Stimulated activated CD4-positive, alpha-beta T cell treated with anti-CD3 and anti-CD28 coated beads, TNF-alpha, amount 100 ng/mL, for 48 hours (primary cell): ENCODE data around the gene PCYT2.

Source experiments
- DNase-seq, 3 donors: peaks; one replicate each; pipeline ENCODE4 v3.0.0-alpha.2; 2020; ENCODE audit warnings: low read depth in 3 of 3

Gene PCYT2

DNA sequence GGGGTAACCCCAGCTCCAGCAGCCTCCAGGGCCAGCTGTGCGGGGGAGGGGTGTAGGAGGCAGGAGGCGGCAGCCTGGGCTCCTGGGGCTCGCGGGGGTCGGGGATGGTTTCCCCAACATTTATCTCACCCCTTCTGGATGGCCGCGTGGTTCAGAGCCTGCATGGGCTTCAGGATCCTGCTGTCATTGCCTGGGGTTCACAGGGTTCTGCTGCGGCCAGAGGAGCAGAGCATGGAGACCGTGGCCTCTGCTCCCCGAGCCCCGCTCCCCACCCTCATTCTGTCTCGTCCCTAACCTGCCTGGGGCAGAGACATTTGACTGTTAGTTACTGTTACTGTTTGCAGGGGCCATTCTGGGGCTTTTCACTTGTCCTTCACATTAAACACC, 31.0 kb upstream of the PCYT2 start:
- no peak for DNase-seq

DNA sequence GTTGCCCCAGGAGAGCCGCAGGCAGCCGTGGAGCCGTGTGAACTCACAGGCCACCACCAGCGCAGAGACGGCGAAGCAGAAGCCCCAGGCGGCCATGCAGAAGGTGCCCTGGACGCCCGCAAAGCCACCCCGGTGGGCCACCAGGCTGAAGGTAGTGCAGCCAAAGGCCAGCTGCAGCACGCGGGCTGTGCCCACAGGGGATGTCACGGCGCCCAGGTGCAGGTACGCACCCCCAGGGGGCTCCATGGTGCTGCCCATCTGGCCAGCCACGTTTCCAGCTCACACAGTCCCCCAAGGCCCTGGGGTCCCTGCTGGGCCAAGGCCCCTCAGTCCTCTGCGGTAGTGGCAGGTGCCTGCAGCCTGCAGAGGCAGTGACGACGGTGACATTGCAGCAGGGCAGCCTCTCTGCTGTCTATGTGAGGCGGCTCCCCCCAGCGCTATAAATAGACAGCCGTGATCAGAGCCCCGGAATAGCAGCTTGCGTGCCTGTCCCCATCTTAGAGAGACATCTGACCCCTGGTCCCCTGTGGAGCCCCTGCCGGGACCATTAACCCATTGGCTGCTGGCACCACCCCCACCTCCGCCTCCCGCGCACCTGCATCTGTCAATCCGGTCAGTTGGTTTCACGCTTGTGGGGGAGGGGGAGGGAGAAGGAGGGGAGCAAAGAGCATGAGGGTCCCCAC, 30.4 kb upstream of the PCYT2 start:
- no peak for DNase-seq

DNA sequence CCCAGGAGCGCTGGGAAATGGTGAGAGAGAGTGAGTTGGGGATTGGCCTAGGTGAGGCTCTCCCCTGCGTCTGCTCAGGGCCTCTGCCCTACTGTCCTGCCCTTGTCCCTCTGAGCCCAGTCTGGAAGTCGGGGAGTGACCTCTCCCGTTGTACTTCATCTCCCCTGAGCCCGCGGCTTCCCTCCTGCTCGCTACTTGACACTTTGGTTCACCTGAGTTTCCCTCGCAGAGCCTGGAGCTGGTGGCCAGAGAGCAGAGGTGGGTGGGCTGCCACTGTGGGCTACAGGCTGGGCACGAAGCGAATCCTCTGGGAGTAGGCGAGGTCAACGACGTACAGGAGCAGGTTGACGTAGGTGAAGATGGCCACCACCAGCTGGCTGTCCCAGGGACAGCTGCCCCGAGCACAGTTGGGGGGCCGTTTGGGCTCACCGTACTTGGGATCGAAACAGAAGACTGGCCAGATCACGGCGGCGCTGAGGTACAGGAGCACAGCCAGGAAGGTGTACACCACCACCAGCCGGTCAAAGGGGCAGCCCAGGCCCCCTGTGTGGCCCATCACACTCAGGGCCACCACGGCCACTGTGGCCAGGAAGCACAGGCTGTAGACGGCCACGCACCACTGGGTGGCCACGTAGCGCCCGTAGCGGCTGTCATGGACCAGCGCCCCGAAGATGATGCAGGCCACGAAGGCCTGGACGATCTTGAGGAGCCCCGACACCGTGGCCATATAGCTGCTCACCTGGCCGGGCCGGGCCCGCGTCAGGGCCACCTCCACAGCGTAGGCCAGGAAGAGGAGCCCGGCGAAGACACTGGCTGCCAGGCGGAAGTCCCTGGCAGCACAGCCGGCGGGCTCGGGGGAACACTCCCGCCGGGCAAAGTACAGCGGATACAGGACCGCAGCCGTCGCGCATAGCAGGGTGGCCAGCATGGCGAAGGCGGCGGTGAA, 29.6 kb upstream of the PCYT2 start:
- no peak for DNase-seq

DNA sequence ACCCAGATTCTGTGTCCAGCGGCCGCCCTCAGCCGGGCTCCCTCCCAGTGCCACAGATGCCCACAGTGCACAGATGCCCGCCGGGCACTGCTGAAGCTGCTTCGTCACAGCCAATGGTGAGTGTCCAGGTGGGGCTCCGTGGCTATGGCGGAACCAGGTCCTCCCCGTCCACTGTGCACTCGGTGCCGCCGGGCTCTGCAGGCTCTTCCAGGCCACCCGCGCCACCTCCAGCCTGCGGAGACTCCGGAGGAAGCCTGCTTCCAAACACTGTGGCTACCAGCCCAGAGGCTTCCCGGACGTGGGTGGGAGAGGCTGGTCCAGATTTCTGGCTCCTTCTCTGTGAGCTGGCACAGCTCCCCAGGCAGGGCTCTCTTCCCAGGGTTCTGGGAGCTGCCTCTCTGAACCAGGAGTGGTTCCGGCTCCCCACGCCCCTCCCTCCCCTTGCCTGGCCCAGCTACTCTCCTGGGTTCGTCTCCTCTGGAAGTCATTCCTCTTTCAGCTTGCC, 28.7 kb upstream of the PCYT2 start:
- DNase-seq: no peak

DNA sequence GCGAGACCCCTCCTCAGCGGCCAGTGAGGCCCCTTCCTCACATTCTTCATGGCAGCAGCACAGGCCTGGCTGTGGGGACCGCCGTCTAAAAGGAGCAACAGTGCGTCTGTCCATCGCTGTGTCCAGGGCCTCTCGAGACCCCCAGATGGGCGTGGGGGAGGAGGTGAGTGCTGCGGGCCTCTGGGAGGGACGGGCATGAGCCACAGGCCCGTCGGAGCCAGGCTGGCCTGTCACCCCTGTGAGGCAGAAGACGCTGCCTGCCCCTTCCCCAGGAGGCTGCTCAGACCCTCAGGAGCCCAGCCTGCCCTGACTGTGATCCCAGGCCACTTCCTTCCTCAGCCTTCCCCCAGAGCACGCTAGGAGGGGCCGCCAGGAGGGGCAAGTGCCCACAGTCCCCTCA, 28.0 kb upstream of the PCYT2 start:
- DNase-seq: no peak

DNA sequence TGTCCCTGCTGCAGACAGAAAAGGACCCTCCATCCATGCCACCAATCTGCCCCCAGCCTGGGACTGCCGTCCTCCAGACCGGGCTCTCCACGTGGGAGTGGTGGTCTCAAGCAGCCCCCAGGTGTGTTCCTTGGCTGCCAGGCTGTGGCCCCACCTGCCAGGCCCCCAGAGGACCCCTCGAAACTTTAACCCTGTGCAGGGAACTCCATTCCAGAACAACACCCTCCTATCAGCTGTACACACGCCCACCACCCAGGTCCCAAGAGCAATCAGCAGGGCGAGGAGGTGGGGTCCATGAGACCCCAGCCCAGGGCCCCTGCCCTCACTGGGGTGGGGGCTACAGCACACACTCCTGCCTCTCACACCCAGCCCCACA, 24.5 kb upstream of the PCYT2 start:
- no peak for DNase-seq

DNA sequence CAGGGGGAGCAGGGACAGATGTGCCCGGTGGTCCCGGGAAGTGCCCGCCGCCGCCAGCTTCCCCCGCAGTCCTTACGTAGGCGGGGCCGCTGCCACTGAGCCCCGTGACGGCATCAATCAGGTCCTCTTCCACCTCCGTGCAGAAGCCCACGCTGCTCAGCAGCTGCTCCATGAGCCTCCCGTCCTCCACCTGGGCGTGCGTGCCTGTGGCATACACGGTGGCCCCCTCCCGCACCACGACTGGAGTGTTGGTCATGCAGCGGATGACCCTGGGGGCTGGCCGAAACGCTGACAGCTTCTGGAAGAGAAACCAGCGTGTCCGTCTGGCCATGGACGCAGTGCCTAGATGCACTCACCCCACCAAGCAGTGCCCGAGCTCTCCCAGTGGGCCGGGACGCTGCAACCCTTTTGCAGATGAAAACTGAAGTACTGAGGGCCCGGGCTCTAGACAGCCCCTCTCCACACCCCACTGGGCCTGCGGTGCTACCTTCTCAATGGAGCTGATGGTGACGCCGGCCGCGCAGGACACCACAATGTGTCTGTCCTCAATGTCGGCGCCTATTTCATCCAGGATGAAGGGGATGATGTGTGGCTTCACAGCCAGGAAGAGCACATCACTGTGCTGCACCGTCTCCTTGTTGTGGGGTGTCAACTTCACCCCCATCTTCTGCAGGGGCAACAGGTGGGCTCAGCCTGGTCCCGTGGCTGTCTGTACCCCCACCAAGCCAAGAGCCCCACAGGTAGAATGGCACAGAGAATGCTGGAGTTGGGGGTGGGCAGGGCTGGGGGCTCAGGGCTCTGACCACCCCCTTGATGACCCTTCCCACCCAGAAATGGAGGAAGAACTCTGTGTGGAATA, 23.9 kb upstream of the PCYT2 start:
- no peak for DNase-seq

DNA sequence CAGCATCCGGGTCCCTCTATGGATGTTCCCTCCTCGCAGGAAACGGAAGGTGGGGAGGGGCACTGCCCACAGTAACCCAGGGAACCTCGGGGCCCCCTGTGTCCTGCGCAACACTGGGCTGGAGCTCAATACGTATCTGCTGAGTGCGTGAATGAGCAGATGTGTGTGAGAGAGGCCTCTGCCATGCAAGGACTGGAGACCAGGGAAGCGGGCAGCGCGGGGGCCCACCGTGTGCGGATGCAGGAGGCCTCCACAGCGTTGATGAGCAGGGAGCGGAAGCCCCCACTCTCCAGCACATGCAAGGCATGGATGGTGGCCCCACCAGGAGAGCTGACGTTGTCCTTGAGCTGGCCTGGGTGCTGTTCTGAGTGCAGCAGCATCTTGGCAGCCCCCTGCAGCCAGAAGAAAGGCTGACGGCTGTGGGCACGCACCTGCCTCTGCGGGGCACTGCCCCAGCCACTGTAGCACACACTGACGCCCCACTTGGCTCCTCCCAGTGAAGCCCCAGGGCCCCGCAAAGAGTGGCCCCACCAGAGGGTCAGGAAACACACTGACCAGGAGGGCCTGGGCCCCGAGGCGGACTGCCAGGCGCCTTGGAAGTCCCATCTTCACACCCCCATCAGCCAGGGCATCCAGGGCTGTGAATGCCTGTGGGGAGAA, 23.0 kb upstream of the PCYT2 start:
- DNase-seq: no peak

DNA sequence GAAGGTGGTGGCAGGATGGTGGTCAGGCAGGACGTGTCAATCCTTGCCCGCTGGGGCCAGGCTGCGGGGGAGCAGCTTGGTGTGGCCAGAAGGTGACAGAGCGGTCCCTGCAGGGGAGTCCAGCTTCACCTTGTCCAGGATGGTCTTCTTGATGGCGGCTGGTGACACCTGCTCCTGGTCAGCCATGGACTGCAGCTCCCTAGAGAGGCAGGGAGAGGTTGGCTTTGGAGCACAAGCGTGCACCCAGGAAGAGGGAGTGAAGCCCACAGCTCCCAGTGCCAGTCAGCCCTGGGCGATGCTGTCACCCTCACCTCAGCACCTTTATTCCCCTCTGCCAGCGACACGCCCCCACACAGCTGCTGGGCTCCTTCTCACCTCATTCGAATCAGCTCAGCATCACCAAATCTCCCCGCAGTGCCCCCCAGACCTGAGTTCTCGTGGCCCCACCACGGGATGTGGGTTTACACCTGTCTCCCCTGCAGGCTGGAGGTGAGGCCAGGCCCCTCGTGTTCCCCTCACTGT, 22.0 kb upstream of the PCYT2 start:
- no peak for DNase-seq

DNA sequence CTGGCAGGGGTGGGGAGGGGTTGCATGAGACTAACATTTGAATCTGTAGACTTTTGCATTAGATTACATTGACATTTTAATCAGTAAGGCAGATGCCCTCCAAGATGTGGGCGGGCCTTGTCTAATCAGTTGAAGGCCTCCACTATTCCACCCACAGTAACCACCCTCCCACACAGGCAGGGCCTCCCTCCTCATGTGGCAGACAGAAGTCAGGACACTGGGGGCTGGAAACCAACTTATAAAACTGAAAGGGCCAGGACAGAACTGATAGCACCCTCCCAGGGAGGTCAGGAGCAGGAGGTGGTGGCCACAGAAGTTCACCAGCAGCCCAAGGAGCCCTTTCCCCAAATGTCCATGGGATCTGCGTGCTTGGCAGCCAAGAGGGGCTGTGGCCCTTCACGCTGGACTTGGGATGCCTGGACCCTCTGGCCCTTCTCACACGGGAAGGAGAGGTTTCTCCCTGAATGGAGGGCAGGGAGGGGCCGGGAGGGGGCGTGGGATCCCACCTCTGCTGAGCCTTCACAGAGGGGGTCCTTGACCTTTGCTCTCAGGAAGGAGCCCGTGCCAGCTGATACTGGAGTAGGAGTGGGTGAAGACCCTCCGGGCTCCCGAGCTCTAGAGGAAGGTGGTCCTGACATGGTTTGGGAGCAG, 21.3 kb upstream of the PCYT2 start:
- DNase-seq: no peak

DNA sequence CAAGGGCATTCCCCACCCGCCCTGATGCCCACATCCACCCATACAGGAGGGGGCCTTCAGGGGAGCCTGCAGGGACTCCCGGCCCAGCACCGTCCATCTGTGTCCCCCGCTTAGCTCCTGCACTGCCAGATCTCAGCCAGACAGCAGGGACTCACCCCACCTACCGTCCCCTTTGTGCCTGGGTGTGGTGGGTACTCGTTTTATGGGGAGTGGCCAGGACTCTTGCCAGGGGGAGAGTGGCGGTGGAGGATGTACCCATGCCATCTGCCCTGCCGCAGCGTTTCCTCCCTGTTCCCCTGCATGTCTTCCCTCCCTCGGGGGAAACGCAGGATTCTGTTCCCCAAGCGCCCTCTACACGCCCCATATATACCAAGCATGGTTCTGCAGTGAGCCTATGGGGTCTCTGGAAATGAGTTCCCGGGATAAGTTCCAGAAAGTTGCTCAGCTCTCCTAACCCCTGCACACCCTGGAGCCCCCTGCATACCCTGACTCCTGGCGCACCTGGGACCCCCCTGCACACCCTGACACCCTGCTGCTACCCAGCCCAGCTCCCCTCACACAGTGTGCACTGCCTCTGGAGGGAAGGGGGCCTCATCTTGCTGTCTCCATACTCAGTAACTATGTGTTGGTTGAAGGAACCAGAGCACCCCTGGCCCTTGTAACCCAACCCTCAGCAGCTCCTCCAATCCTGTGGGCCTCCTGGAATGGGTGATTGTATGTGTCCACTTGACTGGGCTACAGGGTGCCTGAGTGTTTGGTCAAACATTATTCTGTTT, 20.5 kb upstream of the PCYT2 start:
- DNase-seq: no peak

DNA sequence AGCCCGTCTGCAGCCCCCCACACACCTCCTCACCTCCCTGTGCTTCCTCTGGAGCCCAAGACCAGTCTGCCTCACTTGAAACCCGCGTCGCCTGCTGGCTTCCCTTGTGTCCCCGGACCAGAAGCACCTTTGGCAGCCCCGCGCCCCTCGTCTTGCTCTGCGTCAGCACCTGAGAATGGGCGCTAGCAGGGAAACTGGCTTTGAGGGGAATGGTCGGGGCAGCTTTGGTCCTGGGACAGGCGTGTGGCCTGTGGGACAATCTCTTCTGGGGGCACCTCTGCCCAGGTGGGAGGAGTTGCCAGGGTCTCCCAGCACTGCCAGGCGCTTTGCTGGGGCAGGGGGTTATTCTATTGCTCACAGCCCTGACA, 20.0 kb upstream of the PCYT2 start:
- no peak for DNase-seq

DNA sequence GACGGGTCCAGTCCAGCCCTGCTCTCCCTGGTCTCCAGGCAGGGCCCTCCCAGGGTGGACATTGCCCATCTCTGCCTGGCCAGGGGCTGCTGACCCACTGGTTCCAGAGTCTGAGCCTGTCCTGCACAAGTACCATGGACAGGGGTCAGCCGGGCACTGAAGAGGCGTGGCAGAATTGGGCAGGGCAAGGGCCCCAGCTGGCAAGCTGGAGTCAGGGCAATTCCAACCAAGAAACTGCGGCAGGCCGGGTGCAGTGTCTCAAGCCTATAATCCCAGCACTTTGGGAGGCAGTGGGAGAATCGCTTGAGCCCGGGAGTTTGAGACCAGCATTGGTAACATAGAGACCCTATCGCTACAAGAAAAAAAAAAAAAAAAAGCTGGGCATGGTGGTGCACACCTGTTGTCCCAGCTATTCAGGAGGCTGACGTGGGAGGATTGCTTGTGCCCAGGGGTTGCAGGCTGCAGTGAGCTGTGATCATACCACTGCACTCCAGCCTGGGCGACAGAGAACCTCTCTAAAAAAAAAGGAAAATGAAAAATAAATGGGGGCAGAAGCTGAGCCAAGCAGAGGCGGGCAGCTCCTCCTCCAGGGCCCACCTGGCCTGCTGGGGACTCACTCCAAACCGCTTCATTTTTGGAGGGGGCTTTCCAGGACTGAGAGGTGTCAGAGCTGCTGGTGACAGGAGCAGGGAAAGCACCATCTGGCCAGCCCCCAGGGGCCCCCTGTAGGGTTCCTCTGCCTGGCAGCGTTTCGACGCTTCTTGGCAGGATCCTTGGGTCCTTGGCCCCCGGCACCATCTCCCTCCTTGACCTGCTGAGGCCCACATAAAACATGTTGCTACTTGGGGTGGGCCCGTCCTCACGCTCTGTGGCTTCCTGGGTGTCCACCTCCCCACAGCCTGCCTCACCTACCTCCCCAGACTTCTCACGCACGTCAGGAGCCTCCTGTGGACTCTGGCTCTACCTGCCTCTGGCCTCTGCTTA, 19.2 kb upstream of the PCYT2 start:
- DNase-seq: no peak

DNA sequence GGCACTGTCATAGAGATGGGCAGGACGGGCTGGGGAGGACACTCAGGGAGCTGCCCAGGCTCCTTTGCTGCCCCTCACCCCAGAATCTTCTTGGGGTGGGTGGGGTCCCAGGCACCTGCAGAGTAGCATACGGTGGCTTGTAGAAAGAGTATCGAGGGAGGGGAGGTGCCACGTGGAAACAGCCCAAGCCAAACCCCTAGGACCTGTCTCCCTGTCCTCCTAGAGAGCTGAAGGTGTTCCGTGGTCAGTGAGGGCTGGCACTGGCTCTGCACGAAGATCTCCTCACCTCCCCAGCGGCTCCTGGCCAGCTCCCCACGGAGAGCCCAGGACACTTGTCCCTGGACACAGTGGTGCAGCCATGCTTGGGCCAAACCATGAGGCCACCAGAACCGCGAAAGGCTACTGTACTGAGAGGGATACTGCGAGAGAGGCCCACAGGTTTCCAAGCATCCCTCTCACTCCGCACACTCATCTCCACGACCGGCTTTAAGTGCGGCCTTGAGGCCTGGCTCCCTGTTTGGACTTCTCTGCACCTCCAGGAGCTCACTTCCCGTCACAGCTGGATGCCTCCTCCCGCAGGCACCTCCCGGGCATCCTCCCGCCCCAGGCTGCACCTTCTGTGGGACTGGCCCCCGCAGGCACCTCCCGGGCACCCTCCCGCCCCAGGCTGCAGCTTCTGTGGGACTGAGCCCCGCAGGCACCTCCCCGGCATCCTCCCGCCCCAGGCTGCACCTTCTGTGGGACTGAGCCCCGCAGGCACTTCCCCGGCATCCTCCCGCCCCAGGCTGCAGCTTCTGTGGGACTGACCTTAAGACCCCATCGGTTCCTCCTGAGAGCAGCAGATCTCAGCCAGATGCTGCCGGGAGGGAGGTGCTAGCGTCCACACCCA, 18.3 kb upstream of the PCYT2 start:
- DNase-seq: no peak

DNA sequence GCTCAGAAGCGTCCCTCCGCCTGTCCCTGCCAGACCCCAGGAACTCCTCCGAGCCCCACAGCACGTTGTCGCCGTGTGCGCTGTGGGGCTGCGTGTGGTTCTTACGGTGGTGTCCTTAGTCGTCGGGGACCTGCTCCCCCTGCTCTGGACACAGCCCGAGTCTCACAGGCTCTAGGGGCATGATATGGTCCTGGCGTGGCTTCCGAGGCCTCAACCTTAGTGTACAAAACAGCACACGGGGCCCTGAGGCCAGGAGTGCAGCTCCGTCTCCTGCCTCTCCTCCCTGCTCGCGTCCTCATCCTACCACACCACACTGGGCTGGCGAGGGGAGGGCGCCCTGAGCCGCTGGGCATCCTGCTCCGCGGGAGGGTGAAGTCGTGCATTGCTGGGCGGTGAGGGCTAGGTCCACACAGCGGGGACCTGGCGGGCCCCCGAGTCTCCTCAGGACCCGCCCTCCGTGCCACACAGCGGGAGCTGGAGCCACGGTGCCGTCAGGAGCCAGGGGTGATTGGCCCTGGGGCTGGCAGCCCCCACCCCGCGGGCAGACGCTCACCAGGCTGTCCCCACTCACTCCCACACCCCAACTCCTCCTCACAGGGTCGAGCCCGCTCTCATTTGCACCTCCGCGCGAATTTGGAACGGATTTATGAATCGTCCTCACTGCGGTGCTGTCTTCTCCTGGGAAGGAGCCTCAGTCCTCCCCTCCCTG, 17.5 kb upstream of the PCYT2 start:
- DNase-seq: no peak

DNA sequence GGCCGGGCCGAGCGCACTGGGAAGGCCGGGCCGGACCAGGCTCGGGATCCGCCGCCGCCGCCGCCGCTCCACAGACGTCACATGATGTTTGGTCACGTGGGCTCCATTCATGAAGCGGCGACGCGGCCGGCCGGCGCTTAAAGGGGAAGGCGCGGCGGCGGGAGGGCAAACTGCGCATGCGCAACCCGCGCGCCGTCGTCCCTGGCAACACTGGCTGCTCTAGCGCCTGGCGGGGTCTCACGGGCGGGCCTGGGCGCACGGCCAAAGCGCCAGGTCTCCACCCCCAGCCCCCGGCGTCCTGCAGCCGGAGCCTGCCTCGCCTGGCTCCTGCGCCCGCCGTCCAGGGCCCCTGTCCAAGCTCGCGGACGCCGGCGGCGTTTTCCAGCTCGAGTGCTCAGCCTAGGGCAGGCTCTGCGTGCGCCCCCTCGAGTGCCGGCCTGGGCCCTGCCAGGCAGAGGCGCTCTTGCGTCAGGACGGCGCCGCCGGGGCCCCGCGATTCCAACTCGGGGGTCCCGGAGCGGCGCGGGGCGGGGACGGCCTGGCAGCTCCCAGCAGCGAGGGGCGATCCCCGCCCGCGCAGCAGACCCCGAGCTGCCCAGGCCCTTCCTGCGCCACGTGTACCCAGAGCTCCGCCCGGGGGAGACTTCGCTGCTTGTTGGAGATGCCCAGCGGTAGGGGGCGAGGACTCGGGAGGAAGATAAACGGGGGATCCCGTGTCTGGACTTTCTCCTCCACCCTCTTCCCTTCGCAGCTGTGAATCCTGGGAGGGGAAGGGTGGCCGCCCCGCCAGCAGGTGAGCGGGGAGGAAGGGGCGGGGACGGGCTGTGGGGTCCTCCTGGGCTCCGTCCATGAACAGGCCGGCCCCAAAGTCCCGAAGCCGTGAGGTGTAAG, 16.7 kb upstream of the PCYT2 start, which contains the start of gene MAFG:
Gene MAFG (minus strand): TSS at position 83 of the 891 bp plus-strand sequence. CDS start 4,550 bp downstream, outside the sequence.
- DNase-seq: peak; percentile 78 to 85 (median 79)
